Keratinocyte (primary cell): ENCODE data around the gene SLC38A4. TPM values are rescaled to one million over a fixed set of nuclear protein-coding genes. Genes with fewer than 3 reads are reported as not detected.
"Not testable (repeated sequence)": the region's sequence is repeated elsewhere in the genome, so short reads cannot be mapped to it uniquely, and the experiment has no call there.

Experiments used
- DNase-seq: peaks from one replicate; pipeline ENCODE4 v3.0.0-alpha.2; 2011; ENCODE audit warnings: low read depth, missing footprints, low spot score
- FAIRE-seq: peaks from 2 replicates; lab custom pipeline; 2011; peaks lifted over from hg19 to GRCh38; lab: Jason Lieb, UNC
- H2AFZ ChIP-seq: 2 replicates; pipeline ENCODE4 v1.6.0; 2012; ENCODE audit warnings: low read length, control low read depth, inconsistent platforms; ENCODE audit not compliant: control insufficient read depth
- H3K27ac ChIP-seq: 2 replicates; pipeline ENCODE4 v1.5.1; 2011; ENCODE audit warnings: low read length; ENCODE audit not compliant: control insufficient read depth, insufficient read depth
- H3K27me3 ChIP-seq: 3 replicates; pipeline ENCODE4 v1.6.0; 2011; ENCODE audit warnings: low read length; ENCODE audit not compliant: control insufficient read depth, insufficient read depth; ENCODE audit errors: extremely low read depth
- H3K36me3 ChIP-seq, 2 experiments: 2 replicates in 1 of 2; 3 replicates in 1 of 2; pipeline ENCODE4 v1.5.1; 2011; ENCODE audit warnings: low read length in 2 of 2, mild to moderate bottlenecking in 1 of 2; ENCODE audit not compliant: control insufficient read depth in 2 of 2, insufficient read depth in 2 of 2; ENCODE audit errors: extremely low read depth in 1 of 2
- H3K4me1 ChIP-seq: 3 replicates; pipeline ENCODE4 v1.5.1; 2011; ENCODE audit warnings: low read length; ENCODE audit not compliant: control insufficient read depth, insufficient read depth; ENCODE audit errors: extremely low read depth
- H3K4me2 ChIP-seq: 3 replicates; pipeline ENCODE4 v1.6.0; 2011; ENCODE audit warnings: low read depth, low read length; ENCODE audit not compliant: control insufficient read depth, insufficient read depth; ENCODE audit errors: extremely low read depth
- H3K4me3 ChIP-seq, 3 experiments: fragments of 200-600 bp in 1 of 3; sonication (generic) in 1 of 3; 2 replicates in 2 of 3; 3 replicates in 1 of 3; pipeline ENCODE4 v1.5.1; 2011 to 2016; ENCODE audit warnings: low read length in 3 of 3, mild to moderate bottlenecking in 3 of 3, control low read depth in 2 of 3, inconsistent platforms in 1 of 3, low read depth in 1 of 3, mixed read lengths in 1 of 3, mixed run types in 1 of 3, moderate library complexity in 1 of 3; ENCODE audit not compliant: control insufficient read depth in 2 of 3, insufficient read depth in 2 of 3; ENCODE audit errors: extremely low read depth in 1 of 3
- H3K79me2 ChIP-seq: 2 replicates; pipeline ENCODE4 v1.6.0; 2012; ENCODE audit warnings: low read length; ENCODE audit not compliant: control insufficient read depth, insufficient read depth
- H3K9ac ChIP-seq: 3 replicates; pipeline ENCODE4 v1.6.0; 2011; ENCODE audit warnings: low read length; ENCODE audit not compliant: control insufficient read depth, insufficient read depth; ENCODE audit errors: extremely low read depth
- H3K9me1 ChIP-seq: 3 replicates; pipeline ENCODE4 v1.6.0; 2011; ENCODE audit warnings: low read length; ENCODE audit not compliant: control insufficient read depth, insufficient read depth; ENCODE audit errors: extremely low read depth
- H3K9me3 ChIP-seq: 2 replicates; pipeline ENCODE4 v1.5.1; 2012; ENCODE audit warnings: low read depth, low read length; ENCODE audit not compliant: control insufficient read depth
- H4K20me1 ChIP-seq: 3 replicates; pipeline ENCODE4 v1.6.0; 2011; ENCODE audit warnings: low read length; ENCODE audit not compliant: control insufficient read depth, insufficient read depth; ENCODE audit errors: extremely low read depth
- EZH2 ChIP-seq: IDR thresholded peaks from one replicate; pipeline ENCODE4 v1.6.1; 2012; ENCODE audit warnings: inconsistent platforms, mild to moderate bottlenecking, low read length, moderate library complexity
- dilution Hi-C: fragments of 300-500 bp; cut with MboI; formaldehyde crosslinking; loops from one replicate; pipeline ENCODE4 v1.7.0; 2020; ENCODE audit warnings: low sequenced_read_pairs; ENCODE audit not compliant: extremely low pct_ligation_motif_present
- polyA plus RNA-seq, 5 experiments: library from polyadenylated mRNA; depleted of rRNA in 3 of 5; stranded (reverse) in 3 of 5; stranded (forward) in 1 of 5; unstranded in 1 of 5; fragments of >200 nt; gene quantifications; 1 replicate in 1 of 5; 2 replicates in 3 of 5; 3 replicates in 1 of 5; pipeline versions ENCODE4 v1.2.1 to v1.2.3, GENCODE V29; 2011 to 2012; ENCODE audit warnings: missing spikeins in 2 of 5, low read depth in 1 of 5, low replicate concordance in 1 of 5
- TF ChIP-seq, protein P1 (sequence below), 3 experiments: IDR thresholded peaks in 1 of 3; conservative IDR thresholded peaks in 1 of 3; optimal IDR thresholded peaks in 1 of 3; 2 replicates in 2 of 3; 3 replicates in 1 of 3; pipeline versions ENCODE3 to v1.5.1; 2011; ENCODE audit warnings: low read length in 3 of 3, mild to moderate bottlenecking in 3 of 3, moderate library complexity in 2 of 3, control low read depth in 1 of 3, inconsistent platforms in 1 of 3; ENCODE audit not compliant: insufficient read depth in 2 of 3; ENCODE audit errors: extremely low read depth in 1 of 3

Gene SLC38A4
- polyA plus RNA-seq, 1 donor (not counting 4 experiments of a cell fraction or from before 2014, with no cell fraction given), result 0.37 TPM

DNA sequence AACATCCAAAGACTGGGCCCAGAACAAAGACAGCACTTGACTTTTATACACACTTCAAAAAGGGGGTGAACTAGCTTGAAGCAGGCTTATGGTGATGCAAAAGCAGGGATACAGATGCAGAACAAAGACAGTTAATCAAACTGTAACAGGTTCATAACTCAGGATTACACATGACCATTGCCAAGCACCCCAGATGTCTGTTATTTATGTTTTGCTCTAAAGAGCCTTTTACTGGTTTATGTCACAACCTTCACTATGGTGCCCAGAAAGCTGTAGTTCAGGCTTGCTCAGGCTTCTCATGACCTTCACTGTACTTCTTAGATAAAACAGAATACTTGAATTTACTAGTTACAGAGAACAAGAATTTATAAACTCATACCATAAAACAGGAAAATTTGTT is 31.7 kb upstream of the SLC38A4 start:
- Histone ChIP-seq H3K4me2 (no peak overlapping the region), H3K4me1 (no peaks in the 10 kb centered on the region), H3K36me3 (no peaks in the 10 kb centered on the region), H3K9me3 (peaks cover 2% of the 10 kb centered on the region), H3K27me3 (no peaks in the 10 kb centered on the region), H4K20me1 (no peaks in the 10 kb centered on the region), H3K9ac (no peak overlapping the region), H3K79me2 (no peaks in the 10 kb centered on the region), H3K9me1 (no peaks in the 10 kb centered on the region), H2AFZ (no peak overlapping the region), H3K27ac (no peak overlapping the region), H3K4me3 (no peak overlapping the region)
- no peak for DNase-seq
- no peak for FAIRE-seq
- TF ChIP-seq, protein P1, sequence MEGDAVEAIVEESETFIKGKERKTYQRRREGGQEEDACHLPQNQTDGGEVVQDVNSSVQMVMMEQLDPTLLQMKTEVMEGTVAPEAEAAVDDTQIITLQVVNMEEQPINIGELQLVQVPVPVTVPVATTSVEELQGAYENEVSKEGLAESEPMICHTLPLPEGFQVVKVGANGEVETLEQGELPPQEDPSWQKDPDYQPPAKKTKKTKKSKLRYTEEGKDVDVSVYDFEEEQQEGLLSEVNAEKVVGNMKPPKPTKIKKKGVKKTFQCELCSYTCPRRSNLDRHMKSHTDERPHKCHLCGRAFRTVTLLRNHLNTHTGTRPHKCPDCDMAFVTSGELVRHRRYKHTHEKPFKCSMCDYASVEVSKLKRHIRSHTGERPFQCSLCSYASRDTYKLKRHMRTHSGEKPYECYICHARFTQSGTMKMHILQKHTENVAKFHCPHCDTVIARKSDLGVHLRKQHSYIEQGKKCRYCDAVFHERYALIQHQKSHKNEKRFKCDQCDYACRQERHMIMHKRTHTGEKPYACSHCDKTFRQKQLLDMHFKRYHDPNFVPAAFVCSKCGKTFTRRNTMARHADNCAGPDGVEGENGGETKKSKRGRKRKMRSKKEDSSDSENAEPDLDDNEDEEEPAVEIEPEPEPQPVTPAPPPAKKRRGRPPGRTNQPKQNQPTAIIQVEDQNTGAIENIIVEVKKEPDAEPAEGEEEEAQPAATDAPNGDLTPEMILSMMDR (optimal IDR thresholded peaks at IDR 0.05 in 1 of 3, IDR thresholded peaks at IDR 0.05 in 1 of 3, conservative IDR thresholded peaks at IDR 0.05 in 1 of 3; ENCODE audit: extremely low read depth in 1 of 3, insufficient read depth in 2 of 3, low read length in 3 of 3), result no peak
- no peak for TF ChIP-seq EZH2
- dilution Hi-C loops, result no loop called here

DNA sequence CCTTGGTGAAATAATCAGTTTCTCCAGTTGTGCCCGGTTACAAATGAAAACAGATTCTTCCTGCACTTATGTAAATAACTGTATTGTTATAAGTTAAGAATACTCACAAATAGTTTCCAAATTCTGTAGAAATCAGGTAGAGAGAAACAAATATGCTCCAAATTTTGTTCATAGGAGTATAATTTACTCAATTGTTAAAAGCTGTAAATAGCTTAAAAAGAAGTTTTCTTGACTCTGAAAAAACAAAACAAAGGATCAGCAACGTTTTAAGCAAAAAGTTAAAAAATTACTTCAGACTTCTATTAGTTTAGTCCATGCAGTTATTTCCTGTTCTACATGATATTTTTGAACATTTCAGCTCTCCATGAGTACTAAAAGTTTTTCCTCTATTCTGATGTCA is 30.0 kb upstream of the SLC38A4 start:
- Histone ChIP-seq H3K79me2 (no peaks in the 10 kb centered on the region), H3K4me3 (no peak overlapping the region), H3K36me3 (no peaks in the 10 kb centered on the region), H3K4me1 (no peaks in the 10 kb centered on the region), H3K27me3 (no peaks in the 10 kb centered on the region), H3K9ac (no peak overlapping the region), H2AFZ (no peak overlapping the region), H3K4me2 (no peak overlapping the region), H4K20me1 (no peaks in the 10 kb centered on the region), H3K9me1 (no peaks in the 10 kb centered on the region), H3K9me3 (peaks cover 2% of the 10 kb centered on the region), H3K27ac (no peak overlapping the region)
- DNase-seq (no peak), FAIRE-seq (no peak)
- TF ChIP-seq EZH2, result no peak
- TF ChIP-seq, protein P1 (optimal IDR thresholded peaks at IDR 0.05 in 1 of 3, IDR thresholded peaks at IDR 0.05 in 1 of 3, conservative IDR thresholded peaks at IDR 0.05 in 1 of 3; ENCODE audit: extremely low read depth in 1 of 3, insufficient read depth in 2 of 3, low read length in 3 of 3), result no peak
- dilution Hi-C loops, result no loop called here

DNA sequence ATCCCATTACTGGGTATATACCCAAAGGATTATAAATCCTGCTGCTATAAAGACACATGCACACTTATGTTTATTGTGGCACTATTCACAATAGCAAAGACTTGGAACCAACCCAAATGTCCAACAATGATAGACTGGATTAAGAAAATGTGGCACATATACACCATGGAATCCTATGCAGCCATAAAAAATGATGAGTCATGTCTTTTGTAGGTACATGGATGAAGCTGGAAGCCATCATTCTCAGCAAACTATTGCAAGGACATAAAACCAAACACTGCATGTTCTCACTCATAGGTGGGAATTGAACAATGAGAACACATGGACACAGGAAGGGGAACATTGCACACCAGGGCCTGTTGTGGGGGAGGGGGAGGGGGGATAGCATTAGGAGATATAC is 28.4 kb upstream of the SLC38A4 start:
- H3K36me3 ChIP-seq, H3K27me3 ChIP-seq, DNase-seq, H3K27ac ChIP-seq, H4K20me1 ChIP-seq, H3K79me2 ChIP-seq, FAIRE-seq, H3K4me2 ChIP-seq, H2AFZ ChIP-seq, H3K9me1 ChIP-seq, H3K9me3 ChIP-seq, dilution Hi-C loops, H3K4me1 ChIP-seq, H3K9ac ChIP-seq, H3K4me3 ChIP-seq: not testable (repeated sequence)

DNA sequence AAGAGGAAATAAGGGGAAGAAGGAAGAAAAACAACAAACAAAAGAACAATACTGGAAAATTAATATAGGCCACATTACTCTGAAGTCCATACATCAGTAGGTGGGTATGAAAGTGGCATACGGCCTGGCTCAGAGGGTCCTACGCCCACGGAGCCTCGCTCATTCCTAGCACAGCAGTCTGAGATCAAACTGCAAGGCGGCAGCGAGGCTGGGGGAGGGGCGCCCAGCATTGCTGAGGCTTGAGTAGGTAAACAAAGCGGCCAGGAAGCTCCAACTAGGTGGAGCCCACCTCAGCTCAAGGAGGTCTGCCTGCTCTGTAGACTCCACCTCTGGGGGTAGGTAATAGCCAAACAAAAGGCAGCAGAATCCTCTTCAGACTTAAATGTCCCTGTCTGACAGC is 23.0 kb upstream of the SLC38A4 start:
- dilution Hi-C loops, H3K27ac ChIP-seq, H2AFZ ChIP-seq, H3K4me1 ChIP-seq, H3K4me3 ChIP-seq, DNase-seq, H3K4me2 ChIP-seq, FAIRE-seq, H4K20me1 ChIP-seq, H3K36me3 ChIP-seq, H3K27me3 ChIP-seq, H3K9me1 ChIP-seq, H3K9me3 ChIP-seq, H3K79me2 ChIP-seq, H3K9ac ChIP-seq: not testable (repeated sequence)
